Activated CD4-positive, alpha-beta T cell treated with anti-CD3 and anti-CD28 coated beads, Interleukin-2, Interleukin-4, amounts not matched to agents 100 ng/mL and 50 ng/mL, durations not matched to agents 16 hours and 8 hours (primary cell): ENCODE data around the gene ABCA8.

Experiments
- DNase-seq: peaks from one replicate; pipeline ENCODE4 v3.0.0-alpha.2; 2020; ENCODE audit warnings: low spot score

The ABCA8 gene

GRCh38 chr17:68943123-68943811 lies 11.9 kb downstream of the ABCA8 start:
- no peak for DNase-seq

- no peak for DNase-seq
Observed at GRCh38 chr17:68942389-68942788, 12.8 kb downstream of the ABCA8 start.

- DNase-seq, result no peak
Observed at GRCh38 chr17:68941761-68942160, 13.4 kb downstream of the ABCA8 start.

GRCh38 chr17:68939195-68939594 lies 16.0 kb downstream of the ABCA8 start:
- DNase-seq, result no peak

- no peak for DNase-seq
Observed at GRCh38 chr17:68937890-68938514, 17.2 kb downstream of the ABCA8 start.

- no peak for DNase-seq
Observed at GRCh38 chr17:68927516-68927915, 27.7 kb downstream of the ABCA8 start.

GRCh38 chr17:68924793-68925720 lies 30.1 kb downstream of the ABCA8 start:
- no peak for DNase-seq

GRCh38 chr17:68910789-68911431 lies 44.3 kb downstream of the ABCA8 start:
- DNase-seq, result no peak

- no peak for DNase-seq
Observed at GRCh38 chr17:68910251-68910705, 44.9 kb downstream of the ABCA8 start.

- no peak for DNase-seq
Observed at GRCh38 chr17:68909066-68909465, 46.1 kb downstream of the ABCA8 start.

GRCh38 chr17:68908045-68908444 lies 47.1 kb downstream of the ABCA8 start:
- no peak for DNase-seq

GRCh38 chr17:68906638-68907037 lies 48.6 kb downstream of the ABCA8 start:
- DNase-seq, result no peak

GRCh38 chr17:68903286-68903685 lies 51.9 kb downstream of the ABCA8 start:
- DNase-seq, result no peak

- DNase-seq, result no peak
Observed at GRCh38 chr17:68897557-68897956, 57.6 kb downstream of the ABCA8 start.

GRCh38 chr17:68892658-68893057 lies 62.5 kb downstream of the ABCA8 start:
- DNase-seq, result no peak

- no peak for DNase-seq
Observed at GRCh38 chr17:68892193-68892592, 63.0 kb downstream of the ABCA8 start.

GRCh38 chr17:68886401-68886800 lies 68.8 kb downstream of the ABCA8 start:
- DNase-seq, result no peak

- no peak for DNase-seq
Observed at GRCh38 chr17:68884888-68885287, 70.3 kb downstream of the ABCA8 start.

- DNase-seq, result no peak
Observed at GRCh38 chr17:68878226-68878885, 76.8 kb downstream of the ABCA8 start.

GRCh38 chr17:68871447-68871846 lies 83.7 kb downstream of the ABCA8 start:
- DNase-seq, result no peak

GRCh38 chr17:68870976-68871375 lies 84.2 kb downstream of the ABCA8 start:
- DNase-seq, result no peak
